Measurements from ENCODE around the gene ASGR1. TPM values are rescaled to one million over a fixed set of nuclear protein-coding genes. Genes with fewer than 3 reads are reported as not detected.
"Not testable (repeated sequence)": the region's sequence is repeated elsewhere in the genome, so short reads cannot be mapped to it uniquely, and the experiment has no call there.

ASGR1 gene
- total RNA-seq, 2 donors from 2014 or later: 1.5 to 2.1 TPM

DNA sequence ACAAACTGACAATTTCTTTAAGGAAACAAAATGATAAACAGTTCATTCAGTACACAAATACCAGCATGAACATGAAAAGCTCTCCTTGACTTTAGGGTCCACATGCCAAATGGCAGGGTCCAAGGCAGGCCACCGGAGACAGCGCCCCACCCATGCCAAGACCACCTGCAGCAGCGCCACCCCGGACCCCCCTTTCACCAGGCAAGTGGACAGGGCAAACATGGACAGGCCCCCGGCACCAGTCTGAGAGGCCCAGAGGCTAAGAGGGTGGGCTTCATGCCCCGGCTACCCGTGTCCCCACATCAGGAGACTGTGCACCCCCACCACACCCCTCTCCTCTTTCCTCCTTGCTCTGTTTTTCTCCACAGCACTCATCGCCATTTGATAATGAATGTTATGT is 49.9 kb downstream of the ASGR1 start:
- H3K9me3 Mint-ChIP-seq: no peaks in the 10 kb centered on the region
- no peaks in the 10 kb centered on the region for H3K36me3 Mint-ChIP-seq (ENCODE audit: insufficient read depth in 2 of 2)
- no peak overlapping the region for H3K4me3 Mint-ChIP-seq
- no peak overlapping the region for H3K27ac Mint-ChIP-seq
- H3K27me3 Mint-ChIP-seq (ENCODE audit: low read depth): no peaks in the 10 kb centered on the region
- ATAC-seq (replicated peaks in 1 of 2) (no peak), DNase-seq (no peak)
- H3K4me1 Mint-ChIP-seq (ENCODE audit: low read depth): peaks cover 35% of the 10 kb centered on the region

DNA sequence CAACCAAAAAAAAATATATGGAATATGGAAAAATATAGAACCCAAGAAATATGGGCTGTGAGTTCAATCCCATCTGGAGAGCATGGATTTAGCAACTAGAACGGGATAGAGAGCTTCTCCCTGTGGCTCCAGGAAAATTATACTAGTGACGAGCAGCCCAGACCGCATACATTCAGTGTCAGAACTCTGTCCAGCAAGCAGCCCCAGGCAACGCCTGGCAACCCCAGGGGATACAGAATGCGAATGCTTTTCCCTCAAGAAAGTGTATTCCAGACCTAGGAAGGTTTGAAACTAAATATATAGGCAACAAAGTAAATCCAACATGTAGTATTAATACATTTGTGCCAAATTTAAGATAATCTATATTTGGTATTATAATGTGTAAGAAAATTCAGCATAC is 51.0 kb downstream of the ASGR1 start:
- no peaks in the 10 kb centered on the region for H3K27me3 Mint-ChIP-seq (ENCODE audit: low read depth)
- no peaks in the 10 kb centered on the region for H3K9me3 Mint-ChIP-seq
- H3K36me3 Mint-ChIP-seq (ENCODE audit: insufficient read depth in 2 of 2): no peaks in the 10 kb centered on the region
- DNase-seq: no peak
- H3K27ac Mint-ChIP-seq: no peak overlapping the region
- peaks cover 27% of the 10 kb centered on the region for H3K4me1 Mint-ChIP-seq (ENCODE audit: low read depth)
- no peak for ATAC-seq (replicated peaks in 1 of 2)
- no peak overlapping the region for H3K4me3 Mint-ChIP-seq

DNA sequence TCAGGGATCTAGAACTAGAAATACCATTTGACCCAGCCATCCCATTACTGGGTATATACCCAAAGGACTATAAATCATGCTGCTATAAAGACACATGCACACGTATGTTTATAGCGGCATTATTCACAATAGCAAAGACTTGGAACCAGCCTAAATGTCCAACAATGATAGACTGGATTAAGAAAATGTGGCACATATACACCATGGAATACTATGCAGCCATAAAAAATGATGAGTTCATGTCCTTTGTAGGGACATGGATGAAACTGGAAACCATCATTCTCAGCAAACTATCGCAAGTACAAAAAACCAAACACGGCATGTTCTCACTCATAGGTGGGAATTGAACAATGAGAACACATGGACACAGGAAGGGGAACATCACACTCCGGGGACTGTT is 51.7 kb downstream of the ASGR1 start:
- H3K27me3 Mint-ChIP-seq (ENCODE audit: low read depth); H3K27ac Mint-ChIP-seq; ATAC-seq (replicated peaks in 1 of 2); H3K4me3 Mint-ChIP-seq; DNase-seq; H3K9me3 Mint-ChIP-seq; H3K36me3 Mint-ChIP-seq (ENCODE audit: insufficient read depth in 2 of 2): not testable (repeated sequence)
- H3K4me1 Mint-ChIP-seq (ENCODE audit: low read depth): peaks cover 20% of the 10 kb centered on the region

DNA sequence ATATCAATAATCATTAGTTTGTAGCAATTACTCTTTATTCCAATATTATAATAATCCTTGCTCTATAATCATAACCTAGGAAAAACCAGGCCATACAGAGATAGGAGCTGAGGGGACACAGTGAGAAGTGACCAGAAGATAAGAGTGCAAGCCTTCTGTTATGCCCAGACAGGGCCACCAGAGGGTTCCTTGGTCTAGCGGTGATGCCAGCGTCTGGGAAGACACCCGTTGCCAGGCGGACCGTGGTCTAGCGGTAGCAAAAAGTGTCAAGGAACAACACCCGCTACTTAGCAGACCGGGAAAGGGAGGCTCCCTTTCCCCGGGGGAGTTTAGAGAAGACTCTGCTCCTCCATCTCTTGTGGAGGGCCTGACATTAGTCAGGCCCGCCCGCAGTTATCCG is 52.8 kb downstream of the ASGR1 start:
- H3K27me3 Mint-ChIP-seq (ENCODE audit: low read depth); ATAC-seq (replicated peaks in 1 of 2); H3K36me3 Mint-ChIP-seq (ENCODE audit: insufficient read depth in 2 of 2); H3K9me3 Mint-ChIP-seq; H3K27ac Mint-ChIP-seq; H3K4me3 Mint-ChIP-seq; H3K4me1 Mint-ChIP-seq (ENCODE audit: low read depth); DNase-seq: not testable (repeated sequence)

DNA sequence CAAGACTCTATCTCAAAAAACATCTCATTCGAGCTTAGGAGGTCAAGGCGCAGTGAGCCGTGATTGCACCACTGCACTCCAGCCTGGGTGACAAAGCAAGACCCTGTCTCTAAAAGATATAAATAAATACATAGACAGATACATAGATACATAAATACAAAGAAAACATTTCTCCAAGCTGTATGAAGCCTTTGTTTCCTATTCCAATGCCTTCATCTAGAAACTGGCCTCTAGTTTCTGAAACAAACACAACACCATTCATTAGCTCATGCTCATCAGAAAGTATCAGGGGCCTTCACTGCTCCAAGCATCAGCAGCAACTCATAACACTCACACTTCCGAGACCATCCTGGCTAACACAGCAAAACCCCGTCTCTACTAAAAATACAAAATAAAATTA is 54.2 kb downstream of the ASGR1 start:
- ATAC-seq (replicated peaks in 1 of 2): no peak
- H3K4me1 Mint-ChIP-seq (ENCODE audit: low read depth): no peaks in the 10 kb centered on the region
- H3K9me3 Mint-ChIP-seq: no peaks in the 10 kb centered on the region
- H3K36me3 Mint-ChIP-seq (ENCODE audit: insufficient read depth in 2 of 2): no peaks in the 10 kb centered on the region
- no peak for DNase-seq
- peaks cover 15% of the 10 kb centered on the region for H3K27me3 Mint-ChIP-seq (ENCODE audit: low read depth)
- no peak overlapping the region for H3K4me3 Mint-ChIP-seq
- no peak overlapping the region for H3K27ac Mint-ChIP-seq

DNA sequence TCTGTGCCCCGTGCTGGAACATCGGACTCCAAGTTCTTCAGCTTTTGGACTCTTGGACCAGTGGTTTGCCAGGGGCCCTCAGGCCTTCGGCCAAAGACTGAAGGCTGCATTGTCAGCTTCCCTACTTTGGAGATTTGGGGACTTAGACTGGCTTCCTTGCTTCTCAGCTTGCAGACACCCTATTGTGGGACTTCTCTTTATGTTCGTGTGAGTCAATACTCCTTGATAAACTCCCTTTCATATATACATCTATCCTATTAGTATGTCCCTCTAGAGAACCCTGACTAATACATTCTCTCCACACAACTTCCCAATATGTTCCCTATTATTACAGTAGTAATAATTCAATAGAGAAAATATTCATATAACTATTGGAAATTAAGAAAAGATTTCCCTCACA is 55.3 kb downstream of the ASGR1 start:
- Mint-ChIP-seq H3K4me1 (ENCODE audit: low read depth) (no peaks in the 10 kb centered on the region), H3K27ac (no peak overlapping the region), H3K27me3 (ENCODE audit: low read depth) (peaks cover 24% of the 10 kb centered on the region), H3K4me3 (no peak overlapping the region), H3K36me3 (ENCODE audit: insufficient read depth in 2 of 2) (no peaks in the 10 kb centered on the region), H3K9me3 (no peaks in the 10 kb centered on the region)
- ATAC-seq (replicated peaks in 1 of 2) (no peak), DNase-seq (no peak)

Other genes starting within 250 kb of the ASGR1 start
- gene ALOX12, start 183.3 kb downstream of the ASGR1 start, total RNA-seq: not detected
- 100 to 1,000 TPM; 127 to 160 TPM for gene RNASEK, start 166.7 kb downstream of the ASGR1 start, total RNA-seq
- 1 to 10 TPM; 1.4 to 2.0 TPM for gene BCL6B, start 156.3 kb downstream of the ASGR1 start, total RNA-seq
- 1 to 10 TPM; 5.3 to 5.5 TPM for gene SLC16A13, start 143.4 kb downstream of the ASGR1 start, total RNA-seq
- gene SLC16A11, start 135.3 kb downstream of the ASGR1 start, total RNA-seq: 1 to 10 TPM; 2.0 to 2.9 TPM
- gene CLEC10A, start 99.1 kb downstream of the ASGR1 start, total RNA-seq: not detected
- gene ASGR2, start 64.5 kb downstream of the ASGR1 start, total RNA-seq: not detected
- 10 to 100 TPM; 16.2 to 16.7 TPM for gene DLG4, start 40.5 kb upstream of the ASGR1 start, total RNA-seq
- 100 to 1,000 TPM; 335 to 386 TPM for gene ACADVL, start 40.6 kb upstream of the ASGR1 start, total RNA-seq
- gene DVL2, start 55.1 kb upstream of the ASGR1 start, total RNA-seq: 10 to 100 TPM; 49.5 to 54.8 TPM
- 10 to 100 TPM; 28.9 to 32.2 TPM for gene PHF23, start 60.1 kb upstream of the ASGR1 start, total RNA-seq
- gene GABARAP, start 63.1 kb upstream of the ASGR1 start, total RNA-seq: 100 to 1,000 TPM; 244 to 246 TPM
- gene CTDNEP1, start 72.4 kb upstream of the ASGR1 start, total RNA-seq: 100 to 1,000 TPM; 184 to 186 TPM
- gene ELP5, start 72.8 kb upstream of the ASGR1 start, total RNA-seq: 10 to 100 TPM; 62.1 to 89.5 TPM
- 1 to 10 TPM; 1.9 to 3.1 TPM for gene CLDN7, start 83.1 kb upstream of the ASGR1 start, total RNA-seq
- under 1 TPM; 0.07 to 0.17 TPM for gene SLC2A4, start 102.3 kb upstream of the ASGR1 start, total RNA-seq
- 1 to 10 TPM; 3.6 to 9.5 TPM for gene YBX2, start 115.3 kb upstream of the ASGR1 start, total RNA-seq
- 100 to 1,000 TPM; 547 to 594 TPM for gene EIF5A, start 128.3 kb upstream of the ASGR1 start, total RNA-seq
- gene GPS2, start 136.0 kb upstream of the ASGR1 start, total RNA-seq: 10 to 100 TPM; 50.5 to 50.7 TPM
- 10 to 100 TPM; 35.7 to 37.6 TPM for gene NEURL4, start 150.0 kb upstream of the ASGR1 start, total RNA-seq
- gene ACAP1, start 157.2 kb upstream of the ASGR1 start, total RNA-seq: 100 to 1,000 TPM; 690 to 708 TPM
- gene KCTD11, start 172.8 kb upstream of the ASGR1 start, total RNA-seq: 1 to 10 TPM; 4.9 to 5.5 TPM
- under 1 TPM in 1 of 2 donors, not detected in 1; 0.34 TPM for gene TMEM95, start 175.8 kb upstream of the ASGR1 start, total RNA-seq
- gene TNK1, start 201.7 kb upstream of the ASGR1 start, total RNA-seq: 1 to 10 TPM; 5.5 to 6.5 TPM
- 10 to 100 TPM; 60.5 to 62.6 TPM for gene PLSCR3, start 215.2 kb upstream of the ASGR1 start, total RNA-seq
- gene TMEM256, start 224.7 kb upstream of the ASGR1 start, total RNA-seq: 10 to 100 TPM; 64.8 to 88.2 TPM
- 10 to 100 TPM; 17.4 to 19.8 TPM for gene NLGN2, start 228.5 kb upstream of the ASGR1 start, total RNA-seq
- under 1 TPM; 0.58 to 0.67 TPM for gene SPEM1, start 241.0 kb upstream of the ASGR1 start, total RNA-seq
- not detected for gene SPEM2, start 246.2 kb upstream of the ASGR1 start, total RNA-seq
- not detected for gene SPEM3, start 249.5 kb upstream of the ASGR1 start, total RNA-seq